Measurements from ENCODE around the gene GRB10. TPM values are rescaled to one million over a fixed set of nuclear protein-coding genes. Genes with fewer than 3 reads are reported as not detected.

Gene GRB10
- total RNA-seq, 3 donors from 2014 or later: 56.8 to 71.1 (median 61.2) TPM

DNA sequence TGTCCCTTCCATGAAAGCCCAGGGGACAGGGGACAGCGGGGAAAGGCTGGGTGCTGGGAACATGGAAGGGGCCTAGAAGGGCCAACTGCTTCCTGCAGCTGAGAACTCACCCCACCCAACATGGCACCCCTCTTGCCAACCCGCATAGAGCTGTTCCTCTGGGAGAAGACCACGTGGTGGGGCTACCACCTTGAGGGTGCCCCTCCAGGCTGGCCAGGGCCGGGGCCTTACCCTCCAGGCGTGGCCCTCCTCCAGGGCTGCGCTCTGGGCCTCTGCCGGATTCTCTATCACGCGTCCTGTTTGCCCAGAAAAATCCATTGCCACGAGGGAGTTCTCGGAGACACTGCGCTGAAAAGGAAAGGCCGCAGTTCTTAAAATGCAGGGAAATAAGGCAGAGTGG lies 177.6 kb downstream of the GRB10 start:
- Histone ChIP-seq H3K4me3 (no peak overlapping the region), H3K9me3 (no peaks in the 10 kb centered on the region), H3K4me1 (no peaks in the 10 kb centered on the region), H3K27me3 (no peaks in the 10 kb centered on the region), H3K36me3 (peaks cover 4% of the 10 kb centered on the region), H3K27ac (no peak overlapping the region)
- intact Hi-C loops (cut with DNase I; ENCODE audit: low total_unique reads): no loop called here
- TF ChIP-seq POLR2AphosphoS5 (IDR thresholded peaks at IDR 0.05) (no peak), POLR2A (IDR thresholded peaks at IDR 0.05) (no peak)
- TF ChIP-seq, protein P1, sequence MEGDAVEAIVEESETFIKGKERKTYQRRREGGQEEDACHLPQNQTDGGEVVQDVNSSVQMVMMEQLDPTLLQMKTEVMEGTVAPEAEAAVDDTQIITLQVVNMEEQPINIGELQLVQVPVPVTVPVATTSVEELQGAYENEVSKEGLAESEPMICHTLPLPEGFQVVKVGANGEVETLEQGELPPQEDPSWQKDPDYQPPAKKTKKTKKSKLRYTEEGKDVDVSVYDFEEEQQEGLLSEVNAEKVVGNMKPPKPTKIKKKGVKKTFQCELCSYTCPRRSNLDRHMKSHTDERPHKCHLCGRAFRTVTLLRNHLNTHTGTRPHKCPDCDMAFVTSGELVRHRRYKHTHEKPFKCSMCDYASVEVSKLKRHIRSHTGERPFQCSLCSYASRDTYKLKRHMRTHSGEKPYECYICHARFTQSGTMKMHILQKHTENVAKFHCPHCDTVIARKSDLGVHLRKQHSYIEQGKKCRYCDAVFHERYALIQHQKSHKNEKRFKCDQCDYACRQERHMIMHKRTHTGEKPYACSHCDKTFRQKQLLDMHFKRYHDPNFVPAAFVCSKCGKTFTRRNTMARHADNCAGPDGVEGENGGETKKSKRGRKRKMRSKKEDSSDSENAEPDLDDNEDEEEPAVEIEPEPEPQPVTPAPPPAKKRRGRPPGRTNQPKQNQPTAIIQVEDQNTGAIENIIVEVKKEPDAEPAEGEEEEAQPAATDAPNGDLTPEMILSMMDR (IDR thresholded peaks at IDR 0.05): no peak
- DNase-seq (ENCODE audit: low spot score in 2 of 2): no peak

GRCh38 chr7:50603287-50603686 lies 179.4 kb downstream of the GRB10 start:
- H3K27ac ChIP-seq: no peak overlapping the region
- DNase-seq (ENCODE audit: low spot score in 2 of 2): no peak
- peaks cover 4% of the 10 kb centered on the region for H3K36me3 ChIP-seq
- no peak overlapping the region for H3K4me3 ChIP-seq
- no peaks in the 10 kb centered on the region for H3K4me1 ChIP-seq
- no peaks in the 10 kb centered on the region for H3K9me3 ChIP-seq
- TF ChIP-seq, protein P1 (IDR thresholded peaks at IDR 0.05): no peak
- TF ChIP-seq POLR2AphosphoS5 (IDR thresholded peaks at IDR 0.05) (no peak), POLR2A (IDR thresholded peaks at IDR 0.05) (no peak)
- no peaks in the 10 kb centered on the region for H3K27me3 ChIP-seq
- intact Hi-C loops (cut with DNase I; ENCODE audit: low total_unique reads): no loop called here

- Histone ChIP-seq H3K27me3 (no peaks in the 10 kb centered on the region), H3K4me3 (no peak overlapping the region), H3K4me1 (no peaks in the 10 kb centered on the region), H3K9me3 (no peaks in the 10 kb centered on the region), H3K36me3 (no peaks in the 10 kb centered on the region), H3K27ac (no peak overlapping the region)
- DNase-seq (ENCODE audit: low spot score in 2 of 2): no peak
- intact Hi-C loops (cut with DNase I; ENCODE audit: low total_unique reads): no loop called here
- no peak for TF ChIP-seq POLR2AphosphoS5 (IDR thresholded peaks at IDR 0.05)
- TF ChIP-seq, protein P1 (IDR thresholded peaks at IDR 0.05): no peak
- TF ChIP-seq POLR2A (IDR thresholded peaks at IDR 0.05): no peak
Observed at GRCh38 chr7:50599385-50599784, 183.3 kb downstream of the GRB10 start.

- H3K4me3 ChIP-seq: no peak overlapping the region
- H3K4me1 ChIP-seq: no peaks in the 10 kb centered on the region
- H3K27me3 ChIP-seq: no peaks in the 10 kb centered on the region
- TF ChIP-seq, protein P1 (IDR thresholded peaks at IDR 0.05): no peak
- no peak for TF ChIP-seq POLR2AphosphoS5 (IDR thresholded peaks at IDR 0.05)
- TF ChIP-seq POLR2A (IDR thresholded peaks at IDR 0.05): no peak
- intact Hi-C loops (cut with DNase I; ENCODE audit: low total_unique reads): no loop called here
- H3K27ac ChIP-seq: no peak overlapping the region
- no peaks in the 10 kb centered on the region for H3K36me3 ChIP-seq
- H3K9me3 ChIP-seq: no peaks in the 10 kb centered on the region
- no peak for DNase-seq (ENCODE audit: low spot score in 2 of 2)
Observed at GRCh38 chr7:50598460-50599343, 184.0 kb downstream of the GRB10 start.

- no peaks in the 10 kb centered on the region for H3K4me1 ChIP-seq
- no peak overlapping the region for H3K27ac ChIP-seq
- DNase-seq (ENCODE audit: low spot score in 2 of 2): no peak
- H3K9me3 ChIP-seq: no peaks in the 10 kb centered on the region
- TF ChIP-seq POLR2AphosphoS5 (IDR thresholded peaks at IDR 0.05) (no peak), POLR2A (IDR thresholded peaks at IDR 0.05) (no peak)
- TF ChIP-seq, protein P1 (IDR thresholded peaks at IDR 0.05): no peak
- H3K27me3 ChIP-seq: no peaks in the 10 kb centered on the region
- intact Hi-C loops (cut with DNase I; ENCODE audit: low total_unique reads): no loop called here
- no peaks in the 10 kb centered on the region for H3K36me3 ChIP-seq
- H3K4me3 ChIP-seq: no peak overlapping the region
Observed at GRCh38 chr7:50596484-50596883, 186.2 kb downstream of the GRB10 start.

Data from breast epithelium (tissue), 4 donors.